H7 (cell line): ENCODE measurements around the gene PTEN. TPM values are rescaled to one million over a fixed set of nuclear protein-coding genes. Genes with fewer than 3 reads are reported as not detected.
A peak's percentile ranks its signal among the peaks of the same experiment; 100 is the strongest.
"Not testable (repeated sequence)": the region's sequence is repeated elsewhere in the genome, so short reads cannot be mapped to it uniquely, and the experiment has no call there.

Experiments
- DNase-seq: peaks from one replicate; pipeline ENCODE4 v3.0.0; 2012
- H3K27me3 ChIP-seq: 2 replicates; pipeline ENCODE4 v1.6.0; 2011; ENCODE audit warnings: mild to moderate bottlenecking, low read length; ENCODE audit not compliant: control insufficient read depth, insufficient read depth
- H3K36me3 ChIP-seq: replicated peaks from 2 replicates; pipeline ENCODE4 v1.5.1; 2011; ENCODE audit warnings: low read length; ENCODE audit not compliant: control insufficient read depth, insufficient read depth
- H3K4me3 ChIP-seq: 2 replicates; pipeline ENCODE4 v1.5.1; 2011; ENCODE audit warnings: low read depth, mild to moderate bottlenecking, control low read depth, low read length, moderate library complexity; ENCODE audit not compliant: insufficient read depth
- total RNA-seq: library from RNA; depleted of rRNA; stranded (reverse); fragments of >200 nt; shearing (Covaris generic); gene quantifications from 2 replicates; pipeline ENCODE4 v1.2.3, GENCODE V29; 2014

The PTEN gene
- total RNA-seq, 1 experiment from 2014 or later = 25.5 TPM

DNA sequence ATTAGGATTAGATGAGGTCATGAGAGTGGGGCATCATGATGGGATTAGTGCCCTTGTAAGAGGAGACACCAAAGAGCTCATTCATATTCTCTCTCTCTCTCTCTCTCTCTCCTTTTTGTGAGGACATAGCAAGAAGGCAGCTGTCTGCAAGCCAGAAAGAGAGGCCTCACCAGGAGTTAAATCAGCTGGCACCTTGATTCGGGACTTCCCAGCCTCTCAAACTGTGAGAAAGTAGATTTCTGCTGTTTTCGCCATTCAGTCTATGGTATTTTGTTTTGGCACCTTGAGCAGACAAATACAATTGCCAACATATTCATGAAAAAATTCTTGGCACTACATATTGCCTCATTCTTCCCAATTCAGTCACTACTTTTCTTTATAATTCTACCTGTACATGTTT, 24.8 kb upstream of the PTEN start:
- Histone ChIP-seq H3K27me3 (no peaks in the 10 kb centered on the region), H3K4me3 (no peak overlapping the region), H3K36me3 (no peaks in the 10 kb centered on the region)
- no peak for DNase-seq

DNA sequence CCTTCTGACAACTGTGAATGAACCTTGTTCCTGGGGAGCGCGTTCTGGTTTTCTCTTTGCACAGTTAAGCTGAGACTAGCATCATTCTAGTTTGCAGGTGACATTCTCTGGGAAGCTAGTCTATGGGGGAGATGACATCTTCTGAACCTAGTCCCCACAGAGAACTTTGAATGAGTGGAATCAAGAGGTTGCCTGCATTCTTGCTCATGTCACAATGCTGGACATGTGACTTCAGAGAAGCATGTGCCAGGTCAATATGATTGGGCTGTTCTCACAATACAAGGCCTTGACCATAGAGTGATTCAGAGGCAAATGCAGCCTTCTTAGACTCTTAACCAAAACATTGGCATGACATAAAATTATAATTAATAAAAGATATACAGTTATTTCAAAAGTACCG, 22.2 kb upstream of the PTEN start:
- H3K36me3 ChIP-seq = no peaks in the 10 kb centered on the region
- H3K27me3 ChIP-seq = no peaks in the 10 kb centered on the region

DNA sequence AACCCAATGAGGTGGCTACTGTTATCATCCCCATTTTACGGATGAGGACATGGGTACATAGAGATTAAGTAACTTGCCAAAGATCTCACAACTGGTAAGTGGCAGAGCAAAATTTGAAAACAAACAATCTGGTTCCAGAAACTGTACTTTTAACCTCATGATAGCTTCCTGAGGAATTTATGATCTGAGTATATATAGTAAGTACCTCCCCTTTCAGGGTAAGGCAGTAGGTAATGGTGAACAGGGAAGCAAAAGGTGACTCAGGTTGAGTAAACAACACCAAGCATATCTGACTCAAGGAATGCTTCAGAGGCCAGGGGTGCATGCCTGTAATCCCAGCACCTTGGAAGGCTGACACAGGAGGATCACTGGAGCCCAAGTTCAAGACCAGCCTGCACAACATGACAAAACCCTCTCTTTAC, 21.2 kb upstream of the PTEN start:
- H3K36me3 ChIP-seq = no peaks in the 10 kb centered on the region
- H3K4me3 ChIP-seq = no peak overlapping the region
- H3K27me3 ChIP-seq = no peaks in the 10 kb centered on the region
- no peak for DNase-seq

More for the DNA sequence above, 22.2 kb upstream of the PTEN start:
- H3K4me3 ChIP-seq = no peak overlapping the region
- no peak for DNase-seq

GRCh38 chr10:87842776-87843497, 20.5 kb upstream of the PTEN start:
- H3K36me3 ChIP-seq = no peaks in the 10 kb centered on the region
- no peaks in the 10 kb centered on the region for H3K27me3 ChIP-seq
- DNase-seq = no peak
- no peak overlapping the region for H3K4me3 ChIP-seq

DNA sequence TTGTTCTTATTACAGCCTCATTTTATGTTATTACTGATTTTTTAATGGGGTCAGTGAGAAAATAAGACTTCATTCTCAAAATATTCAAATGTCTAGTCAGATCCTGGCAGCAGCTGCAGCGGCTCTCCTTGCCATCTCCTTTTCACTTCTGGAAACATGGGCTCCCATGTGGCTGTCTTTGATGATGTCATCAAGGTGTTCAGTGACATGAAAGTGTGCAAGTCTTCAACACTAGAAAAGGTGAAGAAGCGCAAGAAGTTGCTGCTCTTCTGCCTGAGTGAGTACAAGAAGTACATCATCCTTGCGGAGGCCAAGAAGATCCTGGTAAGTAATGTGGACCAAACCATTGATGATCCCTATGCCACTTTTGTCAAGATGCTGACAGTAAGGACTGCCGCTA, 19.7 kb upstream of the PTEN start:
- no peaks in the 10 kb centered on the region for H3K27me3 ChIP-seq

DNA sequence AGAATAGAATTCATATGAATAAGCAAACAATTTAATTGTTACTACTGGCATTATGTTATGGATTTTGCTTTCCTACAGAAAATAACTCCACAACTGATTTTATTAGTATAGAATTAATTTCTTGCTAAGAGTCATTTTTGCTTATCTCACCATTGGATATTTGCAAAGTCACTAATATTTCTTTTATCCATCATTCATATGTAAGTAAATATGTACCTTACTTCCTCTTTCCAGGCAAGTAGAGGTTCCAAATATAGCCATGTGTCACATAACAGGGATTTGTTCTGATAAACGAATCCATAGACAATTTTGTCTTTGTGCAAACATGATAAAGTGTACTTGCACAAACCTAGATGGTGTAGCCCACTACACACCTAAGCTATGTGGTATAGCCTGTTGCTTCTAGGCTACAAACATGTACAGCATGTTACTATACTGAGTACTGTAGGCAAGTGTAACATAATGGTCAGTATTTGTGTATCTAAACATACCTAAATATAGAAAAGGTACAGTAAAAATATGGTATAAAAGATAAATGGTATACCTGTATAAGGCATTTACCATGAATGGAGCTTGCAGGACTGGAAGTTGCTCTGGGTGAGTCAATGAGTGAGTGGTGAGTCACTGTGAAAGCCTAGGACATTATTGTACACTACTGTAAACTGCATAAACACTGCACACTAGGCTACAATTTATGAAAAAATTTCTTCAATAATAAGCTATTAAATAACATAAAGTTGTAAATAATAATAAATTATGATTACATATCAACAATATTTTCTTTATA, 18.4 kb upstream of the PTEN start:
- no peak overlapping the region for H3K4me3 ChIP-seq
- no peaks in the 10 kb centered on the region for H3K36me3 ChIP-seq
- no peak for DNase-seq
- H3K27me3 ChIP-seq = no peaks in the 10 kb centered on the region

More for the DNA sequence above, 19.7 kb upstream of the PTEN start:
- no peak overlapping the region for H3K4me3 ChIP-seq
- no peaks in the 10 kb centered on the region for H3K36me3 ChIP-seq
- no peak for DNase-seq

- Histone ChIP-seq H3K4me3 (no peak overlapping the region), H3K27me3 (no peaks in the 10 kb centered on the region), H3K36me3 (no peaks in the 10 kb centered on the region)
- no peak for DNase-seq
These were observed 17.8 kb upstream of the PTEN start for GRCh38 chr10:87845624-87845998.

DNA sequence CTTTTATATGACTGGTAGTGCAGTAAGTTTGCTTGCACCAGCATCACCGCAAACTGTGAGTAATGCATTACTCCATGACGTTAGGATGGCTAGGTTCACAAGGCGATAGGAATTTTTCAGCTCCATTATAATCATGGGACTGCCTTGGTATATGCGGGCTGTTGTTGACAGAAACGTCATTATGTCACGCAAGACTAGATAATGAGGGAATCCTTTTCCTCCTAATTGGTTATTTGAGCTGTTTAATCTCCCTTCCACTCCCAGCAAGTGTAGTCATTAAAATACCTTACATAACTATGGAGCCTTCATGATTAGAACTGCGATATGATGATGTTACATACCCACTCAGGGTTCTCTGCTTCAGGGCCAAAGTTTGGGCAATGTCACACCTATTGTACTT, 17.4 kb upstream of the PTEN start:
- DNase-seq = no peak
- Histone ChIP-seq H3K36me3 (no peaks in the 10 kb centered on the region), H3K27me3 (no peaks in the 10 kb centered on the region), H3K4me3 (no peak overlapping the region)

GRCh38 chr10:87846711-87847110, 16.7 kb upstream of the PTEN start:
- not testable (repeated sequence) for H3K27me3 ChIP-seq, DNase-seq, H3K36me3 ChIP-seq, H3K4me3 ChIP-seq

- DNase-seq = no peak
- Histone ChIP-seq H3K27me3 (no peaks in the 10 kb centered on the region), H3K36me3 (no peaks in the 10 kb centered on the region), H3K4me3 (no peak overlapping the region)
These were observed 15.9 kb upstream of the PTEN start for GRCh38 chr10:87847550-87847949.

DNA sequence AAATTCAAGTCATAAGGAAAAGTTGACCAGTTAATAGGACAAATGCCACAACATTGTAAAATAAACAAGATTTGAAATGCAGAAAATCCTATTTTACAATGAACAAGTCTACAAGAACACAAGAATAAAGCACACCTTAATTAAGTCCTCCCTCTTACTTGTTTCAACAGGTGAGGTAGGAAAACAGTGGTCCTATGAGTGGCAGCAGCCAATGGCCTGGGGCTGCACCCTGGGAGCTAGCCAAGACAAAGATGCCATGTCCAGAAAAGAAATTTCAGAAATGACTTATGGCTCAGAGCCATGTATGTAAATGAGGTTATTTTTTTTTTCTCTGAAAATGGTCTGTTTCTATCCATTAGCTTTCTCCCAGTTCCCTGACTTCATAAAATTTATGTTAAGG, 14.4 kb upstream of the PTEN start:
- Histone ChIP-seq H3K27me3 (no peaks in the 10 kb centered on the region), H3K36me3 (no peaks in the 10 kb centered on the region), H3K4me3 (no peak overlapping the region)
- no peak for DNase-seq

DNA sequence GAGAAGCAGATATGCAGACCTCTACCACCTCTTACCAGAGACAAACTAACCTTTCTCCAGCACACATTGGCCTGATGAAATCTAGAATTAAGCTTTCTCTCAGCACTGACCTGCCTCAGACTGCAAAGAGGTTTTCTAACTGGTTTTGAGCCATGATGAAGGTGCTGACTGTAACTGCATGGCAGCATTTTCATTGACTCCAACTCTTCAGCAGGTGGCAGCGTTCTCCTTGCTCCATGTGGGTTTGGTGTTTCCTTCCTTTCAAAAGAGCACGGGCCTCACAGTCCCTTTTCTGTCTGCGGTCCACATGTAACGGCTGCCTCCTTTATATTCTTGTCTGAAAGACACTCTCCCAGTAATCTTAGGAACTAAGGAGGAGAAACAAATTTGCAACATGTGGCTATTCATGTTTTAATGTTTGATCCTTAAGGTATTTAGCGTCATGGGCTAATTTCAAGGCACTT, 12.7 kb upstream of the PTEN start:
- peak; percentile 59 for DNase-seq
- no peaks in the 10 kb centered on the region for H3K27me3 ChIP-seq
- H3K36me3 ChIP-seq = no peaks in the 10 kb centered on the region
- no peak overlapping the region for H3K4me3 ChIP-seq

- Histone ChIP-seq H3K27me3 (no peaks in the 10 kb centered on the region), H3K36me3 (no peaks in the 10 kb centered on the region), H3K4me3 (no peak overlapping the region)
- DNase-seq = no peak
These were observed 11.3 kb upstream of the PTEN start for GRCh38 chr10:87852089-87852488.

DNA sequence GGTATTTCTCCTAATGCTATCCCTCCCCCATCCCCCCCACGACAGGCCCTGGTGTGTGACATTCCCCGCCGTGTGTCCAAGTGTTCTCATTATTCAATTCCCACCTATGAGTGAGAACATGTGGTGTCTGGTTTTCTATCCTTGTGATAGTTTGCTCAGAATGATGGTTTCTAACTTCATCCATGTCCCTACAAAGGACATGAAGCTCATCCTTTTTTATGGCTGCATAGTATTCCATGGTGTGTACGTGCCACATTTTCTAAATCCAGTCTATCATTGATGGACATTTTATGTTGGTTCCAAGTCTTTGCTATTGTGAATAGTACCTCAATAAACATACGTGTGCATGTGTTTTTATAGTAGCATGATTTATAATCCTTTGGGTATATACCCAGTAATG, 8.2 kb upstream of the PTEN start:
- not testable (repeated sequence) for DNase-seq, H3K36me3 ChIP-seq, H3K4me3 ChIP-seq, H3K27me3 ChIP-seq

GRCh38 chr10:87855665-87856064, 7.8 kb upstream of the PTEN start:
- H3K27me3 ChIP-seq, H3K4me3 ChIP-seq, H3K36me3 ChIP-seq, DNase-seq: not testable (repeated sequence)
